Omental fat pad (tissue), 4 donors: Measurements from ENCODE around the gene RAB32. TPM values are rescaled to one million over a fixed set of nuclear protein-coding genes. Genes with fewer than 3 reads are reported as not detected.
"Not testable (repeated sequence)": the region's sequence is repeated elsewhere in the genome, so short reads cannot be mapped to it uniquely, and the experiment has no call there.

ENCODE experiments used
- ATAC-seq: fragments of 150-250 bp; one replicate; pipeline ENCODE4 v1.9.1; 2016; ENCODE audit warnings: mild to moderate bottlenecking, moderate library complexity; ENCODE audit not compliant: low FRiP score
- DNase-seq: peaks from one replicate; pipeline ENCODE4 v3.0.0-alpha.2; 2019; ENCODE audit warnings: low spot score
- total RNA-seq, 4 donors: library from RNA; depleted of rRNA; stranded (reverse); fragments of >200 nt; gene quantifications; one replicate each; pipeline ENCODE4 v1.1.0, GENCODE V29; 2016
- TF ChIP-seq, protein P1 (sequence below), 3 donors: fragments of 450-650 bp; IDR thresholded peaks; one replicate each; pipeline ENCODE4 v1.5.1; 2016 to 2017; ENCODE audit warnings: antibody characterized with exemption in 3 of 3, mild to moderate bottlenecking in 3 of 3, moderate library complexity in 2 of 3

RAB32 gene
- total RNA-seq, 4 donors from 2014 or later, result 21.3 to 45.8 (median 29.1) TPM

GRCh38 chr6:146550911-146551310 lies 7.3 kb downstream of the RAB32 start:
- DNase-seq (no peak), ATAC-seq (no peak)
- TF ChIP-seq, protein P1, sequence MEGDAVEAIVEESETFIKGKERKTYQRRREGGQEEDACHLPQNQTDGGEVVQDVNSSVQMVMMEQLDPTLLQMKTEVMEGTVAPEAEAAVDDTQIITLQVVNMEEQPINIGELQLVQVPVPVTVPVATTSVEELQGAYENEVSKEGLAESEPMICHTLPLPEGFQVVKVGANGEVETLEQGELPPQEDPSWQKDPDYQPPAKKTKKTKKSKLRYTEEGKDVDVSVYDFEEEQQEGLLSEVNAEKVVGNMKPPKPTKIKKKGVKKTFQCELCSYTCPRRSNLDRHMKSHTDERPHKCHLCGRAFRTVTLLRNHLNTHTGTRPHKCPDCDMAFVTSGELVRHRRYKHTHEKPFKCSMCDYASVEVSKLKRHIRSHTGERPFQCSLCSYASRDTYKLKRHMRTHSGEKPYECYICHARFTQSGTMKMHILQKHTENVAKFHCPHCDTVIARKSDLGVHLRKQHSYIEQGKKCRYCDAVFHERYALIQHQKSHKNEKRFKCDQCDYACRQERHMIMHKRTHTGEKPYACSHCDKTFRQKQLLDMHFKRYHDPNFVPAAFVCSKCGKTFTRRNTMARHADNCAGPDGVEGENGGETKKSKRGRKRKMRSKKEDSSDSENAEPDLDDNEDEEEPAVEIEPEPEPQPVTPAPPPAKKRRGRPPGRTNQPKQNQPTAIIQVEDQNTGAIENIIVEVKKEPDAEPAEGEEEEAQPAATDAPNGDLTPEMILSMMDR (IDR thresholded peaks at IDR 0.05), result no peak

DNA sequence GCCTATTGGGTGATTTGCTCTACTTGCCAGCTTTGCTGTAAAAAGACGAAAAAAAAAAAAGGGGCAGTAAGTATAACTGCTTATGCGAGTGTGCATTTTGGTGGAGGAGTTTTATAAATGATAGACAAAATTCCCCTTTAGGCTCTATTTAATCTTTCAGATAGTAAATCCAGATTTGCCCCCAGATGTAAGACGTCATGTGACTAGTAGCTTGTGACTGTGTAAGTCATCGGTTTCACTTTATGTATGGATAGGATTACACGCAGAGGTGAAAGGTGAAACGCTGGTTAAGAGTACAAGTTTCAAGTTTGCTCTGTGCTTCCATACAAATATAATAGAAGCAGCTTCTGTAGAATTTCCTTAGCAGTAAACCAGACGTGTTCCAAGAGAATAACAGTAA lies 7.9 kb downstream of the RAB32 start:
- TF ChIP-seq, protein P1 (IDR thresholded peaks at IDR 0.05), result no peak
- ATAC-seq (no peak), DNase-seq (no peak)

- no peak for DNase-seq
- no peak for ATAC-seq
- TF ChIP-seq, protein P1 (IDR thresholded peaks at IDR 0.05), result no peak
These were observed 9.9 kb downstream of the RAB32 start for GRCh38 chr6:146553377-146554135.

DNA sequence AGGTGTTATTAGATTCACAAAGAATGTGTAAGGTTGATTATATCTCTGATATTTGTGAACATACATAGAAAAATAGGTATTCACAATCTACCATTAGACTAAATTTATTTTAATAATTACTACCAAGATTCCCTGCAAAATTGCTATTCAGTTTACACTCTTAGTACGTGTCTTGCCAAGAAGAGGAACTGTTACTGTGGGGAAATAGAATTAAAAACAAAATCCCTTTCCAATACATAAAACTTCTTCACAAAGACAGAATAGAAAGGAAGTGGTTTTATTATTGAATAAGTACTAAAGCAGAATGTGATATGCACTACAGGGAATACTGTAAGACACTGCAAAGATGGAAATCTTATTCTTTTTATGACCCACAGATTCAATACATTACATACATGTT lies 17.0 kb downstream of the RAB32 start:
- TF ChIP-seq, protein P1 (IDR thresholded peaks at IDR 0.05), result no peak
- ATAC-seq, result no peak

GRCh38 chr6:146566661-146567060 lies 23.0 kb downstream of the RAB32 start:
- not testable (repeated sequence) for ATAC-seq, DNase-seq

More for the DNA sequence above, 17.0 kb downstream of the RAB32 start:
- no peak for DNase-seq

DNA sequence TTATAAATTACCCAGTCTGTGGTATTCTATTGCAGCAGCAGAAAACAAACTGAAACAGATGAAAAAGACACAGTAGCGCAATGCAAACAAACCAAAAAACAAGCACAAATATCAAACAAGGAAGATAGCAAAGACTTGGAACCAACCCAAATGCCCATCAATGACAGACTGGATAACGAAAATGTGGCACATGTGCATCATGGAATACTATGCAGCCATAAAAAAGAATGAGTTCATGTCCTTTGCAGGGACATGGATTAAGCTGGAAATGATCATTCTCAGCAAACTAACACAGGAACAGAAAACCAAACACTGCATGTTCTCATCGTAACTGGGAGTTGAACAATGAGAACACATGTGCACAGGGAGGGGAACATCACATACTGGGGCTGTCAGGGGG lies 25.0 kb downstream of the RAB32 start:
- not testable (repeated sequence) for DNase-seq, ATAC-seq

DNA sequence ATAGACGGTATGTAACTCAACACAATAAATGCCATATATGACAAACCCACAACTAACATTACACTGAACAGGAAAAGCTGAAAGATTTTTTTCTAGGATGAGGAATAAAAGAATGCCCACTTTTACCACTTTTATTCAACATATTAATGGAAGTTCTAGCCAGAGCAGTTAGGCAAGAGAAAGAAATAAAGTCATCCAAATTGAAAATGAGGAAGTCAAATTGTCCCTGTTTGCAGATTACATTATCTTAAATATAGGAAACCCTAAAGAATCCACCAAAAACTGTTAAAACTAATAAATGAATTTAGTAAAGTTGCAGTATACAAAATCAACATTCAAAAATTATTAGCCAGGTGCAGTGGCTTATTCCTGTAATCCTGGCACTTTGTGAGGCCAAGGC lies 30.6 kb downstream of the RAB32 start:
- ATAC-seq, result no peak
- TF ChIP-seq, protein P1 (IDR thresholded peaks at IDR 0.05), result no peak

GRCh38 chr6:146578054-146578453 lies 34.4 kb downstream of the RAB32 start:
- TF ChIP-seq, protein P1 (IDR thresholded peaks at IDR 0.05), result no peak
- DNase-seq (no peak), ATAC-seq (no peak)

More for the DNA sequence above, 30.6 kb downstream of the RAB32 start:
- no peak for DNase-seq
